Measurements from ENCODE around the gene MAP3K9.

MAP3K9 gene

DNA sequence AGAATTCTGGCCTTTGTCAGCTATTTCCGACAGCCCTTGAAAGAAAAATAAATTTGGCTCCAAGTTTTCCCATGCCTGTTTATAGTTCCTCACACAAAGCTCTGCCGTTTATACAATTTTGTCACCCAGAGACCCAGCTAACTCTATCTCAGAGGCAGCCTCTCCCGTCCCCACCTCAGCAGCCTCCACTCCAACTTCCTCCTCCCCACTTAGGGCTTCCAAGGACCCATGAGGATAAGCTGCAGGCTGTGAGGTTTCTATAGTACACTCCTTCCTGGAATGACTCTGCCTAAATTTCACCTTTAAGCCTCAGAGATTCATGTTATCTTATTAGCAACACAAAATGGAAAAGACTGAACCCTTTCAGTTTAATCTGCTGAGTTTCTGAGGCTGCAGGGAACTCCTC is 95.8 kb downstream of the MAP3K9 start:
- H3K4me3 ChIP-seq (ENCODE audit: control insufficient read depth, low read depth, low read length): no peak overlapping the region
- DNase-seq (ENCODE audit: low read depth): no peak
- TF ChIP-seq, protein P1, sequence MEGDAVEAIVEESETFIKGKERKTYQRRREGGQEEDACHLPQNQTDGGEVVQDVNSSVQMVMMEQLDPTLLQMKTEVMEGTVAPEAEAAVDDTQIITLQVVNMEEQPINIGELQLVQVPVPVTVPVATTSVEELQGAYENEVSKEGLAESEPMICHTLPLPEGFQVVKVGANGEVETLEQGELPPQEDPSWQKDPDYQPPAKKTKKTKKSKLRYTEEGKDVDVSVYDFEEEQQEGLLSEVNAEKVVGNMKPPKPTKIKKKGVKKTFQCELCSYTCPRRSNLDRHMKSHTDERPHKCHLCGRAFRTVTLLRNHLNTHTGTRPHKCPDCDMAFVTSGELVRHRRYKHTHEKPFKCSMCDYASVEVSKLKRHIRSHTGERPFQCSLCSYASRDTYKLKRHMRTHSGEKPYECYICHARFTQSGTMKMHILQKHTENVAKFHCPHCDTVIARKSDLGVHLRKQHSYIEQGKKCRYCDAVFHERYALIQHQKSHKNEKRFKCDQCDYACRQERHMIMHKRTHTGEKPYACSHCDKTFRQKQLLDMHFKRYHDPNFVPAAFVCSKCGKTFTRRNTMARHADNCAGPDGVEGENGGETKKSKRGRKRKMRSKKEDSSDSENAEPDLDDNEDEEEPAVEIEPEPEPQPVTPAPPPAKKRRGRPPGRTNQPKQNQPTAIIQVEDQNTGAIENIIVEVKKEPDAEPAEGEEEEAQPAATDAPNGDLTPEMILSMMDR (conservative IDR thresholded peaks at IDR 0.05; ENCODE audit: control insufficient read depth, insufficient read depth, low read depth, low read length): no peak

GRCh38 chr14:70713096-70713495 is 96.2 kb downstream of the MAP3K9 start:
- no peak for DNase-seq (ENCODE audit: low read depth)
- TF ChIP-seq, protein P1 (conservative IDR thresholded peaks at IDR 0.05; ENCODE audit: control insufficient read depth, insufficient read depth, low read depth, low read length): no peak
- H3K4me3 ChIP-seq (ENCODE audit: control insufficient read depth, low read depth, low read length): no peak overlapping the region

DNA sequence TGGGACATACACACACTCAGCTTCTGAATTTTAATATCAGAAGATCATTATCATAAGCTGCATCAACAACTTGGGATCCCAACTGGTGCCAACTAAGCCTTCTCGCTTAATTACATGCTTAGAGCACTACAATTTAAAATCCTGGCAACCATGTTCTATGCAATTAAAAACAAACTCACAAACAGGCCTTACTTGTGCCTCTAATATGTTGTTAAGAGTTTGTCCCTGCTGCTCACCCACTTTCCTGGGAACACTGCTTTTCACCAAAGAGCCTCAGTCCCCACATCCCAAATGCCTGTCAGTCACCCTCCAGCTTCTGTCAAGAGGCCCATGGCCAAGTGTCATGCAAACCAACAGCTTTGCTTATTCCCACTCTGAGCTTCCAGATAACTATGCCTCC is 97.9 kb downstream of the MAP3K9 start:
- no peak overlapping the region for H3K4me3 ChIP-seq (ENCODE audit: control insufficient read depth, low read depth, low read length)
- TF ChIP-seq, protein P1 (conservative IDR thresholded peaks at IDR 0.05; ENCODE audit: control insufficient read depth, insufficient read depth, low read depth, low read length): no peak
- no peak for DNase-seq (ENCODE audit: low read depth)

GRCh38 chr14:70709726-70710382 is 99.5 kb downstream of the MAP3K9 start:
- no peak for DNase-seq (ENCODE audit: low read depth)
- H3K4me3 ChIP-seq (ENCODE audit: control insufficient read depth, low read depth, low read length): no peak overlapping the region
- TF ChIP-seq, protein P1 (conservative IDR thresholded peaks at IDR 0.05; ENCODE audit: control insufficient read depth, insufficient read depth, low read depth, low read length): no peak

- H3K4me3 ChIP-seq (ENCODE audit: control insufficient read depth, low read depth, low read length): no peak overlapping the region
- DNase-seq (ENCODE audit: low read depth): no peak
- TF ChIP-seq, protein P1 (conservative IDR thresholded peaks at IDR 0.05; ENCODE audit: control insufficient read depth, insufficient read depth, low read depth, low read length): no peak
Measured at GRCh38 chr14:70708717-70709570, 100.4 kb downstream of the MAP3K9 start.

DNA sequence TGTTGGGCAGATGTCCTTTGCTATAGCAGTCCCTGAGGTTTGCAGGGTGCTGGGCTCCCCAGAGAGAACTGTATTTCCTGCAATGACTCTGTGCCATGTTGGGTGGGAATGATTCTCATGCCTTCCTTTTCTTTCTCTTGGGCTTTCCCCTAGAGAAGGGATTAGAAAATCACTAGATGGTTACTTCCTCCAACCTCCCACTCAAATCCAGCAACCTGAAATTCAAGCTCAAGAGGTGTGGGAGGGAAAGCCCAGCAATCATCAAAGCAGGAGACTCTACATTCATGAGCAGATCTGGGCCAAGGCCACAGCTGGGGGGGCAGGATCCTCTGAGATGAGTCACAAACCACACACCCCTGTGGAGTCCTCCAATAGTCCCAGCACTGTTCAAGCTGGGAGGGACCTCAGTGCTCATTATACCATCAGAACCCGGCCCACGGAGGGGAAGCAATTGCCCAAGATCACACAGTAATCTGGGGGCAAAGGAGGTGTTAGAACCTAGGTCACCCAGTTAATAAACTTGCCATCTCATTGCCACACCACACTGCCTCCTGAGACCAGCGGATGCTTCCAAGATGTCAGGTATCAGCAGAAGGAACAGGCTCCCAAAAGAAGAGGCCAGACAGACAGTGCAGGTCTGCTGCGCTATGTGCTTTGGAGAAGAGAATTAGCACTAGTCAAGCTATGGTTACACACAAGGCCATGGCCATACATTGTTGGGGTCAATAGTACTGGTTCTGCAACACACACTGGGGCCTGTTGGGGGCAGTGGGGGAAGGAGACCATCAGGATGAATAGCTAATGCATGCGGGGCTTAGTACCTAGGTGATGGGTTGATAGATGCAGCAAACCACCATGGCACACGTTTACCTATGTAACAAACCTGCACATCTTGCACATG is 101.9 kb downstream of the MAP3K9 start:
- DNase-seq (ENCODE audit: low read depth): peak; percentile 57
- TF ChIP-seq, protein P1 (conservative IDR thresholded peaks at IDR 0.05; ENCODE audit: control insufficient read depth, insufficient read depth, low read depth, low read length): no peak
- no peak overlapping the region for H3K4me3 ChIP-seq (ENCODE audit: control insufficient read depth, low read depth, low read length)

Data from fibroblast of mammary gland (primary cell).